Measurements from ENCODE around the gene GRM4.

GRM4 gene

GRCh38 chr6:34082864-34083626 is 62.8 kb downstream of the GRM4 start:
- no peak for DNase-seq

- no peak for DNase-seq
Observed at GRCh38 chr6:34082348-34082747, 63.5 kb downstream of the GRM4 start.

- DNase-seq, result no peak
Observed at GRCh38 chr6:34080357-34080756, 65.5 kb downstream of the GRM4 start.

GRCh38 chr6:34079899-34080298 is 66.0 kb downstream of the GRM4 start:
- DNase-seq, result no peak

GRCh38 chr6:34075906-34076305 is 70.0 kb downstream of the GRM4 start:
- DNase-seq, result no peak

GRCh38 chr6:34074064-34074742 is 71.7 kb downstream of the GRM4 start:
- no peak for DNase-seq

- DNase-seq, result no peak
Observed at GRCh38 chr6:34073540-34073939, 72.3 kb downstream of the GRM4 start.

- DNase-seq, result no peak
Observed at GRCh38 chr6:34072727-34073126, 73.2 kb downstream of the GRM4 start.

- DNase-seq, result no peak
Observed at GRCh38 chr6:34071884-34072379, 74.0 kb downstream of the GRM4 start.

GRCh38 chr6:34071136-34071883 is 74.6 kb downstream of the GRM4 start:
- DNase-seq, result no peak

- no peak for DNase-seq
Observed at GRCh38 chr6:34070315-34071135, 75.4 kb downstream of the GRM4 start.

- no peak for DNase-seq
Observed at GRCh38 chr6:34068462-34069044, 77.3 kb downstream of the GRM4 start.

- DNase-seq, result no peak
Observed at GRCh38 chr6:34067814-34068213, 78.1 kb downstream of the GRM4 start.

GRCh38 chr6:34066772-34067770 is 78.8 kb downstream of the GRM4 start:
- no peak for DNase-seq

GRCh38 chr6:34066218-34066571 is 79.7 kb downstream of the GRM4 start:
- DNase-seq, result no peak

GRCh38 chr6:34065466-34066217 is 80.2 kb downstream of the GRM4 start:
- no peak for DNase-seq

GRCh38 chr6:34064675-34065074 is 81.2 kb downstream of the GRM4 start:
- no peak for DNase-seq

GRCh38 chr6:34063651-34064050 is 82.2 kb downstream of the GRM4 start:
- no peak for DNase-seq

- no peak for DNase-seq
Observed at GRCh38 chr6:34062815-34063214, 83.1 kb downstream of the GRM4 start.

GRCh38 chr6:34062156-34062555 is 83.7 kb downstream of the GRM4 start:
- DNase-seq, result no peak

Measured in inflammatory macrophage (primary cell).